Fibroblast of the aortic adventitia (primary cell): Measurements from ENCODE around the gene VMO1. TPM values are rescaled to one million over a fixed set of nuclear protein-coding genes. Genes with fewer than 3 reads are reported as not detected.
"Not testable (repeated sequence)": the region's sequence is repeated elsewhere in the genome, so short reads cannot be mapped to it uniquely, and the experiment has no call there.

Experiments
- DNase-seq: peaks from one replicate; pipeline ENCODE4 v3.0.0-alpha.2; 2010; ENCODE audit warnings: low read depth
- H3K4me3 ChIP-seq: 2 replicates; pipeline ENCODE4 v1.5.1; 2011; ENCODE audit warnings: low read depth, mild to moderate bottlenecking, control low read depth, low read length, moderate library complexity
- CTCF ChIP-seq: IDR thresholded peaks from 2 replicates; pipeline ENCODE4 v1.5.1; 2011; ENCODE audit warnings: mild to moderate bottlenecking, low read length, control low read depth, inconsistent platforms; ENCODE audit not compliant: insufficient read depth
- total RNA-seq: library from RNA; depleted of rRNA; stranded (reverse); fragments of >200 nt; gene quantifications from 2 replicates; pipeline ENCODE4 v1.2.3, GENCODE V29; 2012; ENCODE audit warnings: low replicate concordance

Gene VMO1
- total RNA-seq = 0.27 and 4.9 TPM in 2 replicates

DNA sequence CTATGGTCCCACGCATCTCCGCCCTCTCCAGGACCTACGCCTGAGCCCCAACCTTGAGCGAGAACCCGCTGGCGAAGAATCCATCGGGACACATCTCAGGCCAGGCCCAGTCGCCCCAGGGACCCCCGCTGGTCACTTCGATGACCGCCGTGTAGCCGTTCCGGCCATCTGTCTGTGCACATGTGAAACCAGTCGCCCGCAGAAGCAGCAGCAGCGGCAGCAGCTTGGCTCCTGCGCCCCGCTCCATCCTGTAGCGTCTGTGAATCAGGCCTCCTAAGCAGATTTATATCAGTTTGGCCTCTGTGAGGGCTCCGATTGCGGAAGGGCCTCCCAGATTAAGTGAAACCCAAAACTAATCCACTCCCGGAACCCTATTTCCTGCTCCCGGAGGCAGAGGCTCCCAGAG, at the start of gene VMO1:
VMO1 (minus strand) TSS at position 259 of the 406 bp plus-strand sequence; CDS start at position 247, 12 bp downstream.
- peak within 1 kb of the TSS; percentile 10 for H3K4me3 ChIP-seq

GRCh38 chr17:4834681-4835020, 48.5 kb upstream of the VMO1 start:
- DNase-seq = no peak
- no peak for TF ChIP-seq CTCF
- H3K4me3 ChIP-seq = peak overlapping the region; percentile 90

More for the DNA sequence above, at the start of gene VMO1:
- TF ChIP-seq CTCF = no peak
- DNase-seq = peak; percentile 57

GRCh38 chr17:4833941-4834680, 47.9 kb upstream of the VMO1 start:
- DNase-seq = peak; percentile 44
- TF ChIP-seq CTCF = no peak
- peak overlapping the region; percentile 90 for H3K4me3 ChIP-seq

DNA sequence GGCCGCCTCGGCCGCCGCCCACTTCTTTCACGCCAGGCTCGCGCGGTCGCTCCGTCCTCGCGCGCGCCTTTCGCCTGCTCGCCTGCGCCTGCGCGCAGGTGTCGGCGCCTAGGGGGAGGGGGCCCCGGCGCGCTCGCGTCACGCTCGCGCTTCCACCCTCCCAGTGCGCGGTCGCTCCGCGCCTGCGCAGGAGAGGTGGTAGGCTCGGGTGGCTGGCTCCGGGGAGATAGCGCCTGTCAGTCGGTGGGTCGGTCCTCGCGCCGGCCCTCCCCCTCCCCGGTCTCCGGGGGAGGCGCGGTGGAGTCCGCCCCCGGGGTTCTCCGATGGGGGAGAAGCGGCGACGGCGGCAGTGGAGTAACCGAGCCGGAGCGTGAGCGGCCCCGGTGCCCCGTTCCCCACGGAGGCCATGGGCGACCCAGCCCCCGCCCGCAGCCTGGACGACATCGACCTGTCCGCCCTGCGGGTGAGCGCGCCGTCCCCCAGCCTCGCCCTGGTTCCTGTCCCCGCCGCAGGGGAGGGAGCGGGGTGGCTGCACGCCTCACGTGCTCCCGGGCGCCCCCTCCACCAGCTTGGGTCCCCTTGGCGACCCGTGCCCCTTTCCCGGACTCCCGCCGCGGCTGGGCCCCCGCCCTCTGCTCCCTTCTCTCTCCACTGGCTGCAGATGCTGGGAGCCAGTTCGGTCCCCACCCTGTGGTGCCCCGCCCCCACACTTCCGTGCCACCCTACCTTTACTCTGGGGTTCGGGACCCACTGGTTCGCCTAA, 47.2 kb upstream of the VMO1 start, which contains the start of gene MINK1:
MINK1 (plus strand) TSS at position 163 of the 763 bp plus-strand sequence; CDS start at position 407, 244 bp downstream.
- peak; percentile 91 for DNase-seq
- peak within 1 kb of the TSS; percentile 90 for H3K4me3 ChIP-seq
- TF ChIP-seq CTCF = no peak

- H3K4me3 ChIP-seq = peak overlapping the region; percentile 90
- not testable (repeated sequence) for DNase-seq
These were observed 46.6 kb upstream of the VMO1 start for GRCh38 chr17:4832829-4833177.

- DNase-seq = no peak
- TF ChIP-seq CTCF = no peak
- H3K4me3 ChIP-seq = no peak overlapping the region
These were observed 41.2 kb upstream of the VMO1 start for GRCh38 chr17:4827399-4827798.

DNA sequence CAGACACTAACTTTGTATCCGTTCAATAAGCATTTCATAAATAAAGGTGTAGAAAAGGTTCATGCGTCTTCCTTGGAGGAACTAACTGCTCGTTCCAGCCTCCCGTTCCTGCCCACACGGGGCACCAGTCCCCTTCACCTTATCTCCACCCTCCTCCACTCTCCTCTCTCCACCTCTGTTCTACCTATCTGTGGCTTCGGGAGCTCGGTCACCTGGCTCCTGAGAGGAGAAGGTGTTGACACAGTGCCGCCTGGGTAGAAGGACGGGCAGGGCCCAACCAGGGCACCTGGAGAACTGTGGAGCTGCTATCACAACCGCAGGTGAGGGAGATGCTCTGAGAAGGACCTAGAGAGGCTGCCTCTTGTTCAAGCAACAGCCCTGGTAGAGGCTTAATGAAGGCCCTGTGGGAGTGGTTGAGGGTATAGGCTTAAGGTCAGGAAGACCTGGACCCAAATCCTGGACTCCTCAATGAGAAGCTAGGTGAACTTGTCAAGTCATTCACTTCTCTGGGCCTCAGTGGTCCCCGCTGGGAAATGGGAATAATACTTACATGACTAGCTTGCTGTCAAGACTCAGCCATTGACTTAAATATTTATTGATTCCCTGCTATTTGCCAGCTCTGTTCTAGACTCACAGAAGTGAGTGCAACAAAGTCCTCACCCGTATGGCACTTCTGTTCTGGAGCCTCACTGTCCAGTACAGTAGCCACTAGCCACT, 37.4 kb upstream of the VMO1 start:
- no peak overlapping the region for H3K4me3 ChIP-seq
- no peak for TF ChIP-seq CTCF
- no peak for DNase-seq
